K562 (cell line): ENCODE data around the gene RABGAP1L. TPM values are rescaled to one million over a fixed set of nuclear protein-coding genes. Genes with fewer than 3 reads are reported as not detected.

Experiments used
- ATAC-seq: fragments of 200-7000 bp; cut with Tn5 transposase; 3 replicates; pipeline ENCODE4 v1.9.1; 2020; ENCODE audit warnings: moderate library complexity
- BruUV-seq: library from RNA; stranded (reverse); fragments of 400-500 nt; replicated peaks from 2 replicates; lab custom pipeline; 2021; lab: Mats Ljungman, UMichigan
- CTCF ChIA-PET: fragments of 300-600 bp; formaldehyde crosslinking; extraction: SDS; loops from one replicate; lab custom pipeline; 2021; ENCODE audit warnings: low intra/inter-chr PET ratio; lab: Yijun Ruan, JAX
- POLR2A ChIA-PET: fragments of 300-600, 350-650 bp; sonication (Branson Sonifier 250); formaldehyde crosslinking; extraction: SDS; loops from one replicate; lab custom pipeline; 2021; ENCODE audit warnings: antibody characterized with exemption, inconsistent platforms; lab: Yijun Ruan, JAX
- DNase-seq, 4 experiments: peaks; one replicate each; pipeline versions ENCODE4 v3.0.0 to v3.0.0-alpha.2; 2011 to 2018; ENCODE audit warnings: low spot score in 3 of 4, mixed read lengths in 3 of 4; ENCODE audit errors: extremely low read depth in 1 of 4
- FAIRE-seq: peaks from 2 replicates; lab custom pipeline; 2011; peaks lifted over from hg19 to GRCh38; lab: Jason Lieb, UNC
- H2AFZ ChIP-seq: 2 replicates; pipeline ENCODE4 v1.6.0; 2011; ENCODE audit warnings: low read depth, low read length, control low read depth, inconsistent platforms
- H3K27ac ChIP-seq: fragments of 200-600 bp; 3 replicates; pipeline ENCODE4 v1.8.0; 2011; ENCODE audit warnings: low read depth, mild to moderate bottlenecking, control low read depth, inconsistent platforms, low read length, moderate library complexity, mixed read lengths; ENCODE audit errors: extremely low read depth
- H3K27me3 ChIP-seq, 2 experiments: fragments of 300-600 bp in 1 of 2; 2 replicates in 1 of 2; 3 replicates in 1 of 2; pipeline versions ENCODE4 v1.6.0 to v1.8.0; 2011; ENCODE audit warnings: inconsistent platforms in 2 of 2, low read length in 2 of 2, mild to moderate bottlenecking in 1 of 2, mixed read lengths in 1 of 2, moderate library complexity in 1 of 2; ENCODE audit not compliant: control insufficient read depth in 2 of 2, insufficient read depth in 2 of 2
- H3K36me3 ChIP-seq: fragments of 300-600 bp; 3 replicates; pipeline ENCODE4 v1.8.0; 2011; ENCODE audit warnings: mild to moderate bottlenecking, low read length, inconsistent platforms; ENCODE audit not compliant: control insufficient read depth, insufficient read depth
- H3K4me1 ChIP-seq, 2 experiments: fragments of 200-600 bp in 1 of 2; replicated peaks in 1 of 2; 2 replicates in 1 of 2; 3 replicates in 1 of 2; pipeline versions ENCODE4 v1.5.1 to v1.8.0; 2011; ENCODE audit warnings: inconsistent platforms in 2 of 2, low read length in 2 of 2, mild to moderate bottlenecking in 1 of 2, mixed read lengths in 1 of 2, moderate library complexity in 1 of 2; ENCODE audit not compliant: control insufficient read depth in 2 of 2, insufficient read depth in 2 of 2
- H3K4me2 ChIP-seq: 2 replicates; pipeline ENCODE4 v1.6.1; 2011; ENCODE audit warnings: low read length, control low read depth, inconsistent platforms, mixed read lengths; ENCODE audit not compliant: insufficient read depth
- H3K4me3 ChIP-seq: fragments of 200-600 bp; sonication (generic), shearing (Covaris generic); 2 replicates; pipeline ENCODE4 v1.5.1; 2016; ENCODE audit warnings: control low read depth, inconsistent platforms
- H3K79me2 ChIP-seq: fragments of 200-600 bp; 3 replicates; pipeline ENCODE4 v1.8.0; 2011; ENCODE audit warnings: low read length, inconsistent platforms; ENCODE audit not compliant: control insufficient read depth, insufficient read depth
- H3K9ac ChIP-seq, 2 experiments: 2 replicates each; pipeline versions ENCODE4 v1.6.0 to v1.6.1; 2011; ENCODE audit warnings: low read depth in 2 of 2, low read length in 2 of 2, control low read depth in 1 of 2, inconsistent platforms in 1 of 2, mild to moderate bottlenecking in 1 of 2, mixed read lengths in 1 of 2; ENCODE audit not compliant: insufficient read depth in 1 of 2
- H3K9me1 ChIP-seq: one replicate; pipeline ENCODE4 v1.6.0; 2011; ENCODE audit warnings: inconsistent platforms, mild to moderate bottlenecking, low read length, moderate library complexity; ENCODE audit not compliant: control insufficient read depth, insufficient read depth
- H3K9me3 ChIP-seq: replicated peaks from 2 replicates; pipeline ENCODE4 v1.5.1; 2011; ENCODE audit warnings: low read depth, low read length, inconsistent platforms; ENCODE audit not compliant: control insufficient read depth, insufficient read depth
- H4K20me1 ChIP-seq: replicated peaks from 2 replicates; pipeline ENCODE4 v1.6.1; 2011; ENCODE audit warnings: low read length, inconsistent platforms, mixed read lengths; ENCODE audit not compliant: control insufficient read depth, insufficient read depth
- ARNT ChIP-seq, 2 experiments: fragments of 450-650 bp; IDR thresholded peaks; 2 replicates each; pipeline ENCODE4 v1.6.1; 2016; ENCODE audit warnings: mild to moderate bottlenecking in 1 of 2
- DMBX1 ChIP-seq: fragments of 250-450 bp; sonication (Bioruptor Pico); IDR thresholded peaks from 2 replicates; pipeline ENCODE4 v1.8.0; 2022; ENCODE audit warnings: inconsistent platforms, mild to moderate bottlenecking, moderate library complexity, borderline replicate concordance
- HSF4 ChIP-seq: fragments of 250-450 bp; sonication (Bioruptor Pico); IDR thresholded peaks from 2 replicates; pipeline ENCODE4 v2.1.2; 2022; ENCODE audit warnings: mild to moderate bottlenecking, moderate library complexity, borderline replicate concordance
- KAT7 ChIP-seq: sonication (generic); formaldehyde crosslinking; IDR thresholded peaks from 2 replicates; pipeline ENCODE4 v1.8.0; 2022; ENCODE audit warnings: missing genetic modification reagents, mild to moderate bottlenecking, borderline replicate concordance
- POLR2AphosphoS5 ChIP-seq: IDR thresholded peaks from 2 replicates; pipeline ENCODE4 v1.6.1; 2011; ENCODE audit warnings: mild to moderate bottlenecking, low read depth, low read length, moderate library complexity; ENCODE audit not compliant: control insufficient read depth, insufficient read depth
- RBFOX2 ChIP-seq: fragments of 200-400 bp; formaldehyde crosslinking; IDR thresholded peaks from 2 replicates; pipeline ENCODE4 v1.6.1; 2017; ENCODE audit warnings: low read depth, mild to moderate bottlenecking, low read length, moderate library complexity
- WGBS: fragments of 100-300 bp; shearing (Covaris generic); methylation state at CpG from one replicate; pipeline ENCODE4 v1.1.6; 2016; ENCODE audit warnings: low coverage, mixed read lengths; ENCODE audit not compliant: insufficient coverage; ENCODE audit errors: missing lambda C conversion rate; 5-methylcytosine and 5-hydroxymethylcytosine counted together
- in situ Hi-C: fragments of 300-500 bp; cut with MboI; formaldehyde crosslinking; loops from 4 replicates; pipeline ENCODE4 v1.15.0; 2018; ENCODE audit warnings: inconsistent platforms, mixed read lengths
- intact Hi-C: fragments of 100-400 bp; cut with micrococcal nuclease; formaldehyde crosslinking; loops from 2 replicates; pipeline ENCODE4 v1.14.2; 2022
- polyA plus RNA-seq, 8 experiments: library from polyadenylated mRNA; depleted of rRNA in 4 of 8; stranded (reverse) in 5 of 8; unstranded in 3 of 8; fragments of >200 nt; fragmentation: Nextera tagmentation in 2 of 8; fragmentation: Illumina TruSeq in 1 of 8; extraction: Ambion mirVana in 2 of 8; extraction: Trizol in 1 of 8; gene quantifications; 2 replicates each; pipeline versions ENCODE4 v1.2.1 to v1.2.3, GENCODE V29; 2011 to 2014; ENCODE audit warnings: inconsistent platforms in 1 of 8, missing spikeins in 1 of 8
- total RNA-seq, 7 experiments: library from RNA; depleted of rRNA in 6 of 7; stranded (reverse); fragments of >200 nt in 6 of 7; fragmentation: Illumina TruSeq in 2 of 7; extraction: Trizol in 2 of 7; gene quantifications; 2 replicates each; pipeline versions ENCODE4 v1.2.1 to v1.2.3, GENCODE V29; 2011 to 2021; ENCODE audit warnings: low replicate concordance in 1 of 7
- TF ChIP-seq, protein P1 (sequence below), 2 experiments: fragments of 450-650 bp in 1 of 2; IDR thresholded peaks; 2 replicates each; pipeline ENCODE4 v1.6.1; 2011 to 2017; ENCODE audit warnings: low read depth in 2 of 2, antibody characterized with exemption in 1 of 2, borderline replicate concordance in 1 of 2, low read length in 1 of 2, mild to moderate bottlenecking in 1 of 2, mixed read lengths in 1 of 2; ENCODE audit not compliant: control insufficient read depth in 1 of 2

The RABGAP1L gene
- total and polyA plus RNA-seq, 9 of the 15 experiments (the other 6 are each of a cell fraction or from before 2014, with no cell fraction given): 16.5 to 44.9 (median 26.7) TPM

DNA sequence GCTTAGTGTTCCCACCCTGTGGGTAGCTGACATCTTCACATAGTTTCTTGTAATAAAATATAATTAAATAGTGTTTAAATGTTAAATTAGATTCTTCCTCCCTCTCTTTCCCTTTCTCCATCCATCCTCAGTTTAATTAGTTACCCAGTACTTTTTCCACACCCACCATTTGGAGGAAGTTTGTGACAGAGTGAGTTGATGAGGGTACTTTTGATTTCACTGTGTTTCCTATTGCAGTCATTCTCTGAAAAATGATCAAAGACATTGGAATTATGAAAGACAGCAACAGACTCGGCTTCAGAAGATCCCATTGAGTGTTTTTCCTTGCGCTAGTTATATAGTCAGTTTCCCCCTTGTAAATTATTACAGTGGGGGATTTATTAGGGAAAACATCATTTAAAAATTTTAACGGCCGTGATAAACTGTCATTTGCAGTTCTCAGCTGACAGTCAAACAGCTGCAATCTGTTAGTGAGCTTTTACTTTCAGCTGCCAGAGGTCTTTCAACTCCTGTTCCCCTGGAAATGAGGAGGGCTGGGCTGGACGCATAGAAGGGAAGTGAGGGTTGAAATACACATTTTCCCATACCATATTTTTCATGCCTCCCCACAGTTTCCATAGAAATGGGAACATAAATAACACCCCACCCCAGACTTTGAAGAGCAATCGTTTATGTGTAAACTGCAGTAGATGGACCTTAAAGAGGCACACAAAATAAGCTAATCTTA lies 779.1 kb downstream of the RABGAP1L start:
- no TSS peak for BruUV-seq
- intact Hi-C loops: no loop called here

More for the DNA sequence above, 779.1 kb downstream of the RABGAP1L start:
- Histone ChIP-seq H3K9ac (no peak overlapping the region), H3K4me1 (peaks cover 0 to 5% of the 10 kb centered on the region in 2 experiments; a peak in 1 of 5 replicates), H4K20me1 (no peaks in the 10 kb centered on the region), H3K9me3 (no peaks in the 10 kb centered on the region), H3K79me2 (no peaks in the 10 kb centered on the region), H3K27ac (no peak overlapping the region), H3K9me1 (no peaks in the 10 kb centered on the region), H2AFZ (no peak overlapping the region), H3K4me3 (no peak overlapping the region), H3K36me3 (no peaks in the 10 kb centered on the region), H3K4me2 (no peak overlapping the region), H3K27me3 (no peaks in the 10 kb centered on the region)
- DNase-seq: no peak
- FAIRE-seq: no peak
- WGBS: 60% methylated on average over 6 of the region's 6 CpGs
- TF ChIP-seq, protein P1, sequence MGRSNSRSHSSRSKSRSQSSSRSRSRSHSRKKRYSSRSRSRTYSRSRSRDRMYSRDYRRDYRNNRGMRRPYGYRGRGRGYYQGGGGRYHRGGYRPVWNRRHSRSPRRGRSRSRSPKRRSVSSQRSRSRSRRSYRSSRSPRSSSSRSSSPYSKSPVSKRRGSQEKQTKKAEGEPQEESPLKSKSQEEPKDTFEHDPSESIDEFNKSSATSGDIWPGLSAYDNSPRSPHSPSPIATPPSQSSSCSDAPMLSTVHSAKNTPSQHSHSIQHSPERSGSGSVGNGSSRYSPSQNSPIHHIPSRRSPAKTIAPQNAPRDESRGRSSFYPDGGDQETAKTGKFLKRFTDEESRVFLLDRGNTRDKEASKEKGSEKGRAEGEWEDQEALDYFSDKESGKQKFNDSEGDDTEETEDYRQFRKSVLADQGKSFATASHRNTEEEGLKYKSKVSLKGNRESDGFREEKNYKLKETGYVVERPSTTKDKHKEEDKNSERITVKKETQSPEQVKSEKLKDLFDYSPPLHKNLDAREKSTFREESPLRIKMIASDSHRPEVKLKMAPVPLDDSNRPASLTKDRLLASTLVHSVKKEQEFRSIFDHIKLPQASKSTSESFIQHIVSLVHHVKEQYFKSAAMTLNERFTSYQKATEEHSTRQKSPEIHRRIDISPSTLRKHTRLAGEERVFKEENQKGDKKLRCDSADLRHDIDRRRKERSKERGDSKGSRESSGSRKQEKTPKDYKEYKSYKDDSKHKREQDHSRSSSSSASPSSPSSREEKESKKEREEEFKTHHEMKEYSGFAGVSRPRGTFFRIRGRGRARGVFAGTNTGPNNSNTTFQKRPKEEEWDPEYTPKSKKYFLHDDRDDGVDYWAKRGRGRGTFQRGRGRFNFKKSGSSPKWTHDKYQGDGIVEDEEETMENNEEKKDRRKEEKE (IDR thresholded peaks at IDR 0.05; ENCODE audit: borderline replicate concordance in 1 of 2, control insufficient read depth in 1 of 2, low read depth in 2 of 2, low read length in 1 of 2): no peak
- TF ChIP-seq RBFOX2 (no peak), KAT7 (CRISPR knock-in tag) (no peak), POLR2AphosphoS5 (no peak), ARNT (IDR thresholded peaks at IDR 0.05) (no peak), DMBX1 (CRISPR knock-in tag) (no peak), HSF4 (no peak)
- ChIA-PET POLR2A (interaction anchor here (0.5 to 1.3 kb wide), 3 partner anchors 11 to 180 kb away, joined by 3 to 4 read pairs (median 4); no protein-coding TSS in a partner anchor), CTCF (no interaction called here)
- no peak for ATAC-seq
- in situ Hi-C loops: no loop called here
